HepG2 (cell line): ENCODE results near the gene COL5A2. TPM values are rescaled to one million over a fixed set of nuclear protein-coding genes. Genes with fewer than 3 reads are reported as not detected.

Experiments used
- GFI1 ChIP-seq: sonication (generic); formaldehyde crosslinking; IDR thresholded peaks from 2 replicates; pipeline ENCODE4 v1.5.0; 2020; ENCODE audit warnings: missing genetic modification reagents, mild to moderate bottlenecking, borderline replicate concordance
- NFIC ChIP-seq: IDR thresholded peaks from 2 replicates; pipeline ENCODE4 v1.6.1; 2012; ENCODE audit warnings: mild to moderate bottlenecking, low read length, inconsistent platforms
- SNAPC2 ChIP-seq: sonication (generic); formaldehyde crosslinking; IDR thresholded peaks from 2 replicates; pipeline ENCODE4 v1.8.1; 2022; ENCODE audit warnings: mild to moderate bottlenecking, missing genetic modification reagents
- XBP1 ChIP-seq: sonication (generic); formaldehyde crosslinking; IDR thresholded peaks from 2 replicates; pipeline ENCODE4 v1.5.0; 2020; ENCODE audit warnings: missing genetic modification reagents
- YEATS2 ChIP-seq: sonication (generic); formaldehyde crosslinking; IDR thresholded peaks from 2 replicates; pipeline ENCODE4 v1.4.0; 2020; ENCODE audit warnings: missing genetic modification reagents, borderline replicate concordance
- ZKSCAN8 ChIP-seq: IDR thresholded peaks from 2 replicates; pipeline ENCODE4 v1.6.1; 2016; ENCODE audit warnings: borderline replicate concordance, missing genetic modification reagents, missing compliant biosample characterization
- ZMYM4 ChIP-seq: sonication (generic); formaldehyde crosslinking; IDR thresholded peaks from 2 replicates; pipeline ENCODE4 v1.8.1; 2023; ENCODE audit warnings: mild to moderate bottlenecking, missing genetic modification reagents
- ZNF207 ChIP-seq: fragments of 450-650 bp; IDR thresholded peaks from 2 replicates; pipeline ENCODE4 v1.6.1; 2016; ENCODE audit warnings: antibody characterized with exemption, borderline replicate concordance
- ZNF281 ChIP-seq: sonication (generic); formaldehyde crosslinking; IDR thresholded peaks from 2 replicates; pipeline ENCODE4 v1.4.0; 2020; ENCODE audit warnings: missing genetic modification reagents, borderline replicate concordance
- ZNF496 ChIP-seq: sonication (generic); formaldehyde crosslinking; IDR thresholded peaks from 2 replicates; pipeline ENCODE4 v1.8.1; 2023; ENCODE audit warnings: mild to moderate bottlenecking, moderate library complexity, missing genetic modification reagents; ENCODE audit not compliant: insufficient replicate concordance
- ZNF772 ChIP-seq: sonication (generic); formaldehyde crosslinking; IDR thresholded peaks from 2 replicates; pipeline ENCODE4 v1.5.0; 2020; ENCODE audit warnings: mild to moderate bottlenecking, missing genetic modification reagents
- polyA plus RNA-seq, 8 experiments: library from polyadenylated mRNA; depleted of rRNA in 3 of 8; stranded (reverse) in 7 of 8; unstranded in 1 of 8; fragments of >200 nt; fragmentation: Illumina TruSeq in 4 of 8; extraction: Trizol in 4 of 8; gene quantifications; 2 replicates each; pipeline versions ENCODE4 v1.2.1 to v1.2.3, GENCODE V29; 2011 to 2016; ENCODE audit warnings: low read depth in 4 of 8, missing spikeins in 1 of 8, mixed read lengths in 1 of 8; ENCODE audit not compliant: insufficient read depth in 1 of 8
- total RNA-seq, 5 experiments: library from RNA; depleted of rRNA; stranded (reverse); fragments of >200 nt; fragmentation: Illumina TruSeq; extraction: Trizol; gene quantifications; 2 replicates each; pipeline ENCODE4 v1.2.3, GENCODE V29; 2016; ENCODE audit warnings: low read depth in 1 of 5
- TF ChIP-seq, protein P1 (sequence below): IDR thresholded peaks from 2 replicates; pipeline ENCODE4 v1.6.1; 2018; ENCODE audit warnings: missing genetic modification reagents
- TF ChIP-seq, protein P2 (sequence below): conservative IDR thresholded peaks from 2 replicates; pipeline ENCODE4 v1.6.1; 2018; ENCODE audit warnings: missing genetic modification reagents
- TF ChIP-seq, protein P3 (sequence below): IDR thresholded peaks from 2 replicates; pipeline ENCODE4 v1.6.1; 2012; ENCODE audit warnings: low read depth, low read length, improper control_type of control experiment
- TF ChIP-seq, protein P4 (sequence below): sonication (generic); IDR thresholded peaks from 2 replicates; pipeline ENCODE4 v1.6.1; 2016; ENCODE audit warnings: low read depth, borderline replicate concordance
- TF ChIP-seq, protein P5 (sequence below): sonication (generic); formaldehyde crosslinking; IDR thresholded peaks from 2 replicates; pipeline ENCODE4 v1.9.0; 2022; ENCODE audit warnings: low read depth, missing genetic modification reagents

COL5A2 gene
- total and polyA plus RNA-seq, 2 of the 13 experiments (the other 11 are each of a cell fraction or from before 2014, with no cell fraction given): 0.83 to 1.5 TPM

GRCh38 chr2:189050165-189050712 lies 129.3 kb downstream of the COL5A2 start (continued):
- TF ChIP-seq SNAPC2 (CRISPR knock-in tag): 0 out of 2 replicates have a peak, but pooled peaks have one; percentile 38
- TF ChIP-seq, protein P1, sequence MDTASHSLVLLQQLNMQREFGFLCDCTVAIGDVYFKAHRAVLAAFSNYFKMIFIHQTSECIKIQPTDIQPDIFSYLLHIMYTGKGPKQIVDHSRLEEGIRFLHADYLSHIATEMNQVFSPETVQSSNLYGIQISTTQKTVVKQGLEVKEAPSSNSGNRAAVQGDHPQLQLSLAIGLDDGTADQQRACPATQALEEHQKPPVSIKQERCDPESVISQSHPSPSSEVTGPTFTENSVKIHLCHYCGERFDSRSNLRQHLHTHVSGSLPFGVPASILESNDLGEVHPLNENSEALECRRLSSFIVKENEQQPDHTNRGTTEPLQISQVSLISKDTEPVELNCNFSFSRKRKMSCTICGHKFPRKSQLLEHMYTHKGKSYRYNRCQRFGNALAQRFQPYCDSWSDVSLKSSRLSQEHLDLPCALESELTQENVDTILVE (CRISPR knock-in tag): peak; percentile 40; the same call in 1 of the 2 replicates
- no peak for TF ChIP-seq ZNF772 (CRISPR knock-in tag)
- TF ChIP-seq ZNF496 (CRISPR knock-in tag): no peak
- TF ChIP-seq ZMYM4 (CRISPR knock-in tag): peak; percentile 65
- TF ChIP-seq NFIC: peak; percentile 100
- no peak for TF ChIP-seq YEATS2 (CRISPR knock-in tag)
- peak; percentile 51; the same call in 1 of the 2 replicates for TF ChIP-seq ZKSCAN8 (CRISPR knock-in tag)
- TF ChIP-seq XBP1 (CRISPR knock-in tag): no peak
- TF ChIP-seq, protein P2, sequence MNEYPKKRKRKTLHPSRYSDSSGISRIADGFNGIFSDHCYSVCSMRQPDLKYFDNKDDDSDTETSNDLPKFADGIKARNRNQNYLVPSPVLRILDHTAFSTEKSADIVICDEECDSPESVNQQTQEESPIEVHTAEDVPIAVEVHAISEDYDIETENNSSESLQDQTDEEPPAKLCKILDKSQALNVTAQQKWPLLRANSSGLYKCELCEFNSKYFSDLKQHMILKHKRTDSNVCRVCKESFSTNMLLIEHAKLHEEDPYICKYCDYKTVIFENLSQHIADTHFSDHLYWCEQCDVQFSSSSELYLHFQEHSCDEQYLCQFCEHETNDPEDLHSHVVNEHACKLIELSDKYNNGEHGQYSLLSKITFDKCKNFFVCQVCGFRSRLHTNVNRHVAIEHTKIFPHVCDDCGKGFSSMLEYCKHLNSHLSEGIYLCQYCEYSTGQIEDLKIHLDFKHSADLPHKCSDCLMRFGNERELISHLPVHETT (CRISPR knock-in tag): peak; percentile 19; the same call in 1 of the 2 replicates
- TF ChIP-seq ZNF281: peak; percentile 81
- TF ChIP-seq, protein P3, sequence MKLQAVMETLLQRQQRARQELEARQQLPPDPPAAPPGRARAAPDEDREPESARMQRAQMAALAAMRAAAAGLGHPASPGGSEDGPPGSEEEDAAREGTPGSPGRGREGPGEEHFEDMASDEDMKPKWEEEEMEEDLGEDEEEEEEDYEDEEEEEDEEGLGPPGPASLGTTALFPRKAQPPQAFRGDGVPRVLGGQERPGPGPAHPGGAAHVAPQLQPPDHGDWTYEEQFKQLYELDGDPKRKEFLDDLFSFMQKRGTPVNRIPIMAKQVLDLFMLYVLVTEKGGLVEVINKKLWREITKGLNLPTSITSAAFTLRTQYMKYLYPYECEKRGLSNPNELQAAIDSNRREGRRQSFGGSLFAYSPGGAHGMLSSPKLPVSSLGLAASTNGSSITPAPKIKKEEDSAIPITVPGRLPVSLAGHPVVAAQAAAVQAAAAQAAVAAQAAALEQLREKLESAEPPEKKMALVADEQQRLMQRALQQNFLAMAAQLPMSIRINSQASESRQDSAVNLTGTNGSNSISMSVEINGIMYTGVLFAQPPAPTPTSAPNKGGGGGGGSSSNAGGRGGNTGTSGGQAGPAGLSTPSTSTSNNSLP: peak; percentile 99
- TF ChIP-seq, protein P4, sequence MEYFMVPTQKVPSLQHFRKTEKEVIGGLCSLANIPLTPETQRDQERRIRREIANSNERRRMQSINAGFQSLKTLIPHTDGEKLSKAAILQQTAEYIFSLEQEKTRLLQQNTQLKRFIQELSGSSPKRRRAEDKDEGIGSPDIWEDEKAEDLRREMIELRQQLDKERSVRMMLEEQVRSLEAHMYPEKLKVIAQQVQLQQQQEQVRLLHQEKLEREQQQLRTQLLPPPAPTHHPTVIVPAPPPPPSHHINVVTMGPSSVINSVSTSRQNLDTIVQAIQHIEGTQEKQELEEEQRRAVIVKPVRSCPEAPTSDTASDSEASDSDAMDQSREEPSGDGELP: peak; percentile 85
- TF ChIP-seq ZNF207: no peak
- peak; percentile 82; the same call in 1 of the 2 replicates for TF ChIP-seq GFI1 (CRISPR knock-in tag)
- TF ChIP-seq, protein P5, sequence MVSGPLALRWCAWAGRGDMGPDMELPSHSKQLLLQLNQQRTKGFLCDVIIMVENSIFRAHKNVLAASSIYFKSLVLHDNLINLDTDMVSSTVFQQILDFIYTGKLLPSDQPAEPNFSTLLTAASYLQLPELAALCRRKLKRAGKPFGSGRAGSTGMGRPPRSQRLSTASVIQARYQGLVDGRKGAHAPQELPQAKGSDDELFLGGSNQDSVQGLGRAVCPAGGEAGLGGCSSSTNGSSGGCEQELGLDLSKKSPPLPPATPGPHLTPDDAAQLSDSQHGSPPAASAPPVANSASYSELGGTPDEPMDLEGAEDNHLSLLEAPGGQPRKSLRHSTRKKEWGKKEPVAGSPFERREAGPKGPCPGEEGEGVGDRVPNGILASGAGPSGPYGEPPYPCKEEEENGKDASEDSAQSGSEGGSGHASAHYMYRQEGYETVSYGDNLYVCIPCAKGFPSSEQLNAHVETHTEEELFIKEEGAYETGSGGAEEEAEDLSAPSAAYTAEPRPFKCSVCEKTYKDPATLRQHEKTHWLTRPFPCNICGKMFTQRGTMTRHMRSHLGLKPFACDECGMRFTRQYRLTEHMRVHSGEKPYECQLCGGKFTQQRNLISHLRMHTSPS (CRISPR knock-in tag): peak; percentile 95
